Mucosa of descending colon (tissue), 3 donors: Measurements from ENCODE around the gene UGT1A6. TPM values are rescaled to one million over a fixed set of nuclear protein-coding genes. Genes with fewer than 3 reads are reported as not detected.
"Not testable (repeated sequence)": the region's sequence is repeated elsewhere in the genome, so short reads cannot be mapped to it uniquely, and the experiment has no call there.

Source experiments
- ATAC-seq: fragments of 200-7000 bp; cut with Tn5 transposase; one replicate; pipeline ENCODE4 v1.9.1; 2020; ENCODE audit warnings: mild to moderate bottlenecking, moderate library complexity
- DNase-seq, 3 donors: peaks; one replicate each; pipeline ENCODE4 v3.0.0-alpha.2; 2020
- H3K36me3 ChIP-seq: fragments of 200-600 bp; one replicate; pipeline ENCODE4 v1.8.0; 2021; ENCODE audit warnings: low read depth, mild to moderate bottlenecking
- H3K4me1 ChIP-seq: fragments of 200-600 bp; one replicate; pipeline ENCODE4 v1.8.0; 2021; ENCODE audit warnings: low read depth, mild to moderate bottlenecking
- H3K4me3 ChIP-seq: fragments of 200-600 bp; one replicate; pipeline ENCODE4 v1.8.0; 2021; ENCODE audit warnings: mild to moderate bottlenecking
- H3K9me3 ChIP-seq: fragments of 200-600 bp; one replicate; pipeline ENCODE4 v1.8.0; 2021; ENCODE audit warnings: mild to moderate bottlenecking
- intact Hi-C, 2 donors: fragments of 100-400 bp; cut with DNase I in 1 of 2; cut with micrococcal nuclease in 1 of 2; formaldehyde crosslinking; loops; one replicate each; pipeline versions ENCODE4 v1.11.0 to v1.11.1; 2022; cut with DNase I, micrococcal nuclease
- total RNA-seq, 3 donors: library from RNA; stranded (reverse); fragmentation: NEBNext Ultra II Directional in 2 of 3; extraction: Animal tissue kit (Norgen Biotek cat#: 25700) in 2 of 3; gene quantifications; one replicate each; pipeline versions ENCODE4 v1.2.1 to v1.2.4, GENCODE V29; 2021 to 2023
- TF ChIP-seq, protein P1 (sequence below): fragments of 200-600 bp; IDR thresholded peaks from one replicate; pipeline ENCODE4 v1.8.0; 2022; ENCODE audit warnings: antibody characterized with exemption, mild to moderate bottlenecking
- donor health status: DM: no; HTN: no; CAD: no; lungs with moderate emphysema.
- donor health status: DM: no; HTN: no; CAD: no.
- donor health status: DM: no; HTN: yes; CAD: no.

Gene UGT1A6
- total RNA-seq, 3 donors from 2014 or later, result 8.5 to 19.3 (median 8.7) TPM

- Histone ChIP-seq H3K36me3 (no peaks in the 10 kb centered on the region), H3K4me1 (peaks cover 28% of the 10 kb centered on the region), H3K4me3 (no peak overlapping the region), H3K9me3 (no peaks in the 10 kb centered on the region)
- TF ChIP-seq, protein P1, sequence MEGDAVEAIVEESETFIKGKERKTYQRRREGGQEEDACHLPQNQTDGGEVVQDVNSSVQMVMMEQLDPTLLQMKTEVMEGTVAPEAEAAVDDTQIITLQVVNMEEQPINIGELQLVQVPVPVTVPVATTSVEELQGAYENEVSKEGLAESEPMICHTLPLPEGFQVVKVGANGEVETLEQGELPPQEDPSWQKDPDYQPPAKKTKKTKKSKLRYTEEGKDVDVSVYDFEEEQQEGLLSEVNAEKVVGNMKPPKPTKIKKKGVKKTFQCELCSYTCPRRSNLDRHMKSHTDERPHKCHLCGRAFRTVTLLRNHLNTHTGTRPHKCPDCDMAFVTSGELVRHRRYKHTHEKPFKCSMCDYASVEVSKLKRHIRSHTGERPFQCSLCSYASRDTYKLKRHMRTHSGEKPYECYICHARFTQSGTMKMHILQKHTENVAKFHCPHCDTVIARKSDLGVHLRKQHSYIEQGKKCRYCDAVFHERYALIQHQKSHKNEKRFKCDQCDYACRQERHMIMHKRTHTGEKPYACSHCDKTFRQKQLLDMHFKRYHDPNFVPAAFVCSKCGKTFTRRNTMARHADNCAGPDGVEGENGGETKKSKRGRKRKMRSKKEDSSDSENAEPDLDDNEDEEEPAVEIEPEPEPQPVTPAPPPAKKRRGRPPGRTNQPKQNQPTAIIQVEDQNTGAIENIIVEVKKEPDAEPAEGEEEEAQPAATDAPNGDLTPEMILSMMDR, result no peak
- DNase-seq (peak; percentile 55 to 73 (median 64)), ATAC-seq (peak; percentile 78)
- intact Hi-C loops, result no loop called here
Measured at GRCh38 chr2:233691443-233692433, 952 bp upstream of the UGT1A6 start.

DNA sequence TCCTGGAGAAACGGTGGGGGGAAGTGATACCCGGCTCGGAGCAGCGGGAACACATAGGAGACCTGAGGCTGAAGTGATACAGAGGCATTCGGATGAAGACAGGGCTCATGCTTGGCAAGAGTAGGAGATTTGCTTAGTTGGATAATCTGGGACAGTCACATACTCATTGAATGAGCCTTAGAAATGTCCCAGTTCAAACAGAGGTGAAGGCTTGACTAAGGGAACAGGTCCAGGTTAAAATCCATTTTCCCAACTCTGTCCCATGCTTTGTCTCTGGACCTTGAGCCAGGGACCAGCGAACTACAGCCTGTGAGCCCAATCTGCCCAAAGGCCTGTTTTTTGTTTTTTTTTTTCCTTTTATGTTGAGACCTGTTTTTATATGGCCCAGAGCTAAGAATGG is 1.3 kb downstream of the UGT1A6 start:
- intact Hi-C loops, result no loop called here
- Histone ChIP-seq H3K4me1 (peaks cover 28% of the 10 kb centered on the region), H3K4me3 (no peak overlapping the region), H3K36me3 (no peaks in the 10 kb centered on the region), H3K9me3 (no peaks in the 10 kb centered on the region)
- ATAC-seq (no peak), DNase-seq (no peak)
- TF ChIP-seq, protein P1, result no peak

DNA sequence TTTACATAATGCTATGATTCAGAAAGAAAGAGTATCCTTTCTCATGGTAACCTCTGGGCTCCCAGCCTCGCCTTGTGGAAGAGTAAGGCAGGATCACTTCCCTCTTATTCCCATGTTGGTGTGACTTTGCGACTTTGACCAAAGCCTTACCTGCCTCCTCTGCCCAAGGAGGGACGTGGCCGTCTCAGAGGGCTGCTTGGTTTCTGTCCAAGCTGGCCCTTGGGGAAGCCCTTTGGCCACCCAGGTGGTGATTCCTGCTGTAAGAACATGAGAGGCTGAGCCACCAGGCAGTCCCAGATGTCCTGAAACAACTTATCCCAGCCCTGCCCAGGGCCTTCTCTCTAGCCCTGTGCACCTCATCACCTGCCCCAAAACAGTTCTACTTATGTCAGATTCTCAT is 6.0 kb downstream of the UGT1A6 start:
- Histone ChIP-seq H3K9me3 (no peaks in the 10 kb centered on the region), H3K4me3 (no peak overlapping the region), H3K4me1 (no peaks in the 10 kb centered on the region), H3K36me3 (no peaks in the 10 kb centered on the region)
- DNase-seq (no peak), ATAC-seq (peak; percentile 14)
- intact Hi-C loops, result no loop called here
- TF ChIP-seq, protein P1, result no peak

DNA sequence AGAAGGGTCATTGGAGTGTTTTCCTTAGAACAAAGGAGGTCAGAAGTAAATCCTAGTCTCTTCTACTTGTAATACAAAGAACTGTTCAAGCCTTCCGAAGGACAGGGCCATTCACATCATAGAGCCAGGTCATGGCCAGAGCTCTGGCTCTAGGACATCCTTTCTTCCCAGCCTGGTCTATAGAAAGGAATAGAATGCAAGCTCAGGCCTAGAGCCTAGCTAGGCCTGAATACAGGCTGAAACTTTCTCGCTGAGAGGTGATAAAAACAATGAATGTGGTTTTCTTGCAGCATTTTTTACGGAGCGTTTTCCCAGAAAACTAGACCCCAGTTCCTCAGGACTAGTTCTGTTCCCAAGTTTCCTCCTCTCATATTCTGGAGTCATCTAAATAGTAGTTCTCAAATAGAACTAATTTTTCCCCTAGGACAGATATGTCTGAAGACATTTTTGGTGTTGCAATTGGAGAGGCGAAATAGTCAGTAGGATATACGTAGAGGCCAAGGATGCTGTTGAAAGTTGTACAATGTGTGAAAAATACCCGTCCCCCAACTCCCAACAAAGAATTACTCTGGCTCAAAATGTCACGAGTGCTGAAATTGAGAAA is 6.8 kb downstream of the UGT1A6 start:
- TF ChIP-seq, protein P1, result no peak
- H3K36me3 ChIP-seq, result no peaks in the 10 kb centered on the region
- H3K4me3 ChIP-seq, result no peak overlapping the region
- intact Hi-C loops, result no loop called here
- no peak for ATAC-seq
- no peaks in the 10 kb centered on the region for H3K4me1 ChIP-seq
- H3K9me3 ChIP-seq, result no peaks in the 10 kb centered on the region
- DNase-seq, result no peak

- Histone ChIP-seq H3K36me3 (no peaks in the 10 kb centered on the region), H3K9me3 (no peaks in the 10 kb centered on the region), H3K4me3 (no peak overlapping the region), H3K4me1 (no peaks in the 10 kb centered on the region)
- TF ChIP-seq, protein P1, result no peak
- DNase-seq (no peak), ATAC-seq (peak; percentile 93)
- intact Hi-C loops, result no loop called here
Measured at GRCh38 chr2:233700028-233700635, 7.4 kb downstream of the UGT1A6 start.

- H3K4me1 ChIP-seq, intact Hi-C loops, ATAC-seq, H3K4me3 ChIP-seq, DNase-seq, H3K36me3 ChIP-seq, H3K9me3 ChIP-seq: not testable (repeated sequence)
Measured at GRCh38 chr2:233700842-233701241, 8.2 kb downstream of the UGT1A6 start.
